Effector memory CD4-positive, alpha-beta T cell (primary cell): Measurements from ENCODE around the gene TMOD1.

Source experiments
- DNase-seq, 3 donors: peaks; one replicate each; pipeline ENCODE4 v3.0.0-alpha.2; 2020
- H3K27ac ChIP-seq: 2 replicates; pipeline ENCODE4 v1.7.0; 2013; ENCODE audit warnings: mild to moderate bottlenecking, low read length, moderate library complexity; ENCODE audit not compliant: insufficient read depth, poor library complexity, severe bottlenecking
- H3K27me3 ChIP-seq: replicated peaks from 2 replicates; pipeline ENCODE4 v1.7.0; 2013; ENCODE audit warnings: mild to moderate bottlenecking, low read length; ENCODE audit not compliant: insufficient read depth, control insufficient read depth, poor library complexity, severe bottlenecking
- H3K36me3 ChIP-seq: 2 replicates; pipeline ENCODE4 v1.7.0; 2013; ENCODE audit warnings: mild to moderate bottlenecking, low read length, moderate library complexity; ENCODE audit not compliant: control insufficient read depth, insufficient read depth
- H3K4me1 ChIP-seq: 2 replicates; pipeline ENCODE4 v1.7.0; 2013; ENCODE audit warnings: low read length, mild to moderate bottlenecking; ENCODE audit not compliant: control insufficient read depth, insufficient read depth, poor library complexity, severe bottlenecking
- H3K4me3 ChIP-seq: 2 replicates; pipeline ENCODE4 v1.7.0; 2013; ENCODE audit warnings: low read length, low read depth, mild to moderate bottlenecking; ENCODE audit not compliant: insufficient read depth, poor library complexity, severe bottlenecking
- H3K9me3 ChIP-seq: 2 replicates; pipeline ENCODE4 v1.7.0; 2013; ENCODE audit warnings: mild to moderate bottlenecking, low read length, moderate library complexity; ENCODE audit not compliant: control insufficient read depth

TMOD1 gene

DNA sequence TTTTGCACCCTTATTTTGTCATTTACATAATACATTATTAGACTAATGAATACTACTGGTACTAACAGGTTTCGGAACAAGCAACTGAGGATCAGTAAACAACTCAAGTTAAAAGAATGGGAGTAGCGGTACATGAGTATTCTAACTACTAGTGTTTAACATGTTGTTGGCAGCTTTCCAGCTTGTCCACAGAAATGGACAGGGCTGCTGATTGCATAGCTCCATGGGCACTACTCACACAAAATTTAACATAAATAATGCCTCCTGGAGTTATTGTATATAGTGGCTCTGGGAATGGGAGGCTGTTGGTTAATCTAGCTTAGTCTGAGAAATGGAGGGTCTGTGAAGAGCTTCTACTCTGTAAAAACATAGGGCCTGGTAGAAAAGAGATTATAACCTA is 138.9 kb downstream of the TMOD1 start:
- H3K4me3 ChIP-seq = no peak overlapping the region
- no peaks in the 10 kb centered on the region for H3K27me3 ChIP-seq
- no peak overlapping the region for H3K27ac ChIP-seq
- H3K9me3 ChIP-seq = no peaks in the 10 kb centered on the region
- peaks cover 35% of the 10 kb centered on the region for H3K36me3 ChIP-seq
- H3K4me1 ChIP-seq = peaks cover 14% of the 10 kb centered on the region
- DNase-seq = no peak

DNA sequence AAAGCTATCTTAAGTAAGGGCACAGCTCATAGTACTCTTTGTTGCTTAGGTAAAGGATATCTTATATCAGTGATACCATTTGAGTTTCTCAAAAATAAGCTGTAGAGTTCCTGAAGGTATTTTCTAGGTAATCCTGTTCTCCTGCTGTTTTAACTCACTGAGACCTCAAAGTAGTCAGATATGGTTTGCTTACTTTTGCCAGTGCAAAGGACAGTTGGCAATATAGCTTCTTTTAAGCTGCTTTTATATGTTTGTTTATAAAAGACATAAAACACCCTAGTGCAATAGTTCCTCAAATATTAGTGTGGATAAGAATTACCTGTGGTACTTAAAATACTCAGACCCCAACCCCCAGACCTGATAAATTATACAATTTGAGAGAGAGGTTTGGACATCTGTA is 144.3 kb downstream of the TMOD1 start:
- Histone ChIP-seq H3K27ac (no peak overlapping the region), H3K36me3 (peaks cover 63% of the 10 kb centered on the region), H3K27me3 (no peaks in the 10 kb centered on the region), H3K4me3 (no peak overlapping the region), H3K4me1 (no peaks in the 10 kb centered on the region), H3K9me3 (no peaks in the 10 kb centered on the region)
- no peak for DNase-seq

DNA sequence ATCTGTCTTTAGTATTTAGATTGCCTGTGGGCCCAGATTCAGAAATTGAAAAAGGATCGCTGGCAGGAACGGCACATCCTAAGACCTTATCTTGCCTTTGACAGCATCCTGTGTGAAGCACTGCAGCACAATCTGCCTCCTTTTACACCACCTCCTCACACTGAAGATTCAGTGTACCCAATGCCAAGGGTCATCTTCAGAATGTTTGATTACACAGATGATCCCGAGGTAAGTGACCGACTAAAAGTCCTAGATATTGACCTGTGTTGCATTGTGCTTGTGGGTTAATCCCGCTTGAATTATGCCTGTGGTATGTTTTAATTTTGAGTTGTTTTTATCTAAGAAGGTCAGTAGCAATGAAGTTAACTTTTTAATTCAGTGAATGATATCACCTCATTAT is 146.5 kb downstream of the TMOD1 start:
- DNase-seq = no peak
- Histone ChIP-seq H3K4me1 (no peaks in the 10 kb centered on the region), H3K27me3 (no peaks in the 10 kb centered on the region), H3K27ac (no peak overlapping the region), H3K9me3 (no peaks in the 10 kb centered on the region), H3K36me3 (peaks cover 70% of the 10 kb centered on the region), H3K4me3 (no peak overlapping the region)
